K562 (cell line): Measurements from ENCODE around the gene TBX6. TPM values are rescaled to one million over a fixed set of nuclear protein-coding genes. Genes with fewer than 3 reads are reported as not detected.

Source experiments
- ARID1B ChIP-seq: fragments of 450-650 bp; IDR thresholded peaks from 2 replicates; pipeline ENCODE4 v1.6.1; 2016; ENCODE audit warnings: antibody characterized with exemption, mild to moderate bottlenecking, inconsistent platforms
- EP400 ChIP-seq: fragments of 450-650 bp; IDR thresholded peaks from 2 replicates; pipeline ENCODE4 v1.6.1; 2017; ENCODE audit warnings: antibody characterized with exemption, mild to moderate bottlenecking, moderate library complexity
- ZNF717 ChIP-seq: fragments of 250-450 bp; sonication (Bioruptor Pico); IDR thresholded peaks from 2 replicates; pipeline ENCODE4 v1.5.0; 2021
- polyA plus RNA-seq, 8 experiments: library from polyadenylated mRNA; depleted of rRNA in 4 of 8; stranded (reverse) in 5 of 8; unstranded in 3 of 8; fragments of >200 nt; fragmentation: Nextera tagmentation in 2 of 8; fragmentation: Illumina TruSeq in 1 of 8; extraction: Ambion mirVana in 2 of 8; extraction: Trizol in 1 of 8; gene quantifications; 2 replicates each; pipeline versions ENCODE4 v1.2.1 to v1.2.3, GENCODE V29; 2011 to 2014; ENCODE audit warnings: inconsistent platforms in 1 of 8, missing spikeins in 1 of 8
- total RNA-seq, 7 experiments: library from RNA; depleted of rRNA in 6 of 7; stranded (reverse); fragments of >200 nt in 6 of 7; fragmentation: Illumina TruSeq in 2 of 7; extraction: Trizol in 2 of 7; gene quantifications; 2 replicates each; pipeline versions ENCODE4 v1.2.1 to v1.2.3, GENCODE V29; 2011 to 2021; ENCODE audit warnings: low replicate concordance in 1 of 7
- TF ChIP-seq, protein P1 (sequence below), 2 experiments: IDR thresholded peaks; 2 replicates each; pipeline ENCODE4 v1.6.1; 2011; ENCODE audit warnings: borderline replicate concordance in 1 of 2, control low read depth in 1 of 2, low read depth in 1 of 2, low read length in 1 of 2, mild to moderate bottlenecking in 1 of 2, mixed read lengths in 1 of 2, moderate library complexity in 1 of 2; ENCODE audit not compliant: insufficient read depth in 1 of 2, insufficient read length in 1 of 2, poor library complexity in 1 of 2, severe bottlenecking in 1 of 2; ENCODE audit errors: extremely low read depth in 1 of 2
- TF ChIP-seq, protein P2 (sequence below): IDR thresholded peaks from 2 replicates; pipeline ENCODE4 v1.6.1; 2016; ENCODE audit warnings: missing genetic modification characterization, missing compliant biosample characterization
- TF ChIP-seq, protein P3 (sequence below): fragments of 250-450 bp; sonication (Bioruptor Pico); IDR thresholded peaks from 2 replicates; pipeline ENCODE4 v1.5.0; 2021; ENCODE audit warnings: mild to moderate bottlenecking, borderline replicate concordance
- TF ChIP-seq, protein P4 (sequence below): fragments of 450-650 bp; IDR thresholded peaks from 2 replicates; pipeline ENCODE4 v1.7.1; 2018; ENCODE audit warnings: mild to moderate bottlenecking, low read depth; ENCODE audit not compliant: partially characterized antibody

Gene TBX6
- total and polyA plus RNA-seq, 9 of the 15 experiments (the other 6 are each of a cell fraction or from before 2014, with no cell fraction given), result 0.07 to 0.58 (median 0.11) TPM; not detected in 2

DNA sequence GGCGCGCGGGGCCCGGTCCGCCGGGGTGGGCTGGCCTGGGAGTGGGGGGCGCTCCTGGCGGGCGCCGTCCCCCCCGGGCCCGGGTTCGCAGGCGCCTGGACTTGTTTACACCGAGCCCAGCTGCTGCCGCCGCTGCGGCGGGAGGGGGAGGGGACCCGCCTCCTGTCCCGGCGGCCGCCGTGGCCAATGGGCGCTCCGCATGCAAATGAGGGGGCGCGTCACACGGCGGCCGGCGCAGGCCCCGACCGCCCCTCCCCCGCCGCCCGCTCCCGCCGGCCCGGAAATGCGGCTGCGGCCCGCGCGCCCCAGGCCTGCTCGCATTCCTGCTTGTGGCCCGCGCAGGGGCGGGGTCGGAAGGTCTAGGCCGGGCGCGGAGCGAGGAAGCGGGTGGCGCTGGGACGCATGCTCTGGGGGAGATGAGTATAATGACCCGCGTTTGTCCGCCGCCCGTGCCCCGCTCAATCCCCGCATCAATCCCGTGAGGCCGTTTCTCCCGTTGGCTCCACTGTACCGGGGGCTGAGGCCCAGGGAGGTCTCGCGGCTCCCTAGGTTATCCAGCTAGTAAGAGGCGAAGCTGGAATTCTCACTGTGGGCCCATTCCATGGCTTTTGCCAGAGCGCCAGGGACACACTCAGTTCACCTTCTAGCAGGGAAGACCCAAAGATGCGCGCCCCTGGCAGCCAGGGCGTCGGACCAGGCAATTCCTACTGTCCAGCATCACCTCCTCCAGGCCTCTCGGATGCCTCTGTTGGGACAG is 4.6 kb upstream of the TBX6 start, which contains the start of gene YPEL3 (continued):
- TF ChIP-seq, protein P1, sequence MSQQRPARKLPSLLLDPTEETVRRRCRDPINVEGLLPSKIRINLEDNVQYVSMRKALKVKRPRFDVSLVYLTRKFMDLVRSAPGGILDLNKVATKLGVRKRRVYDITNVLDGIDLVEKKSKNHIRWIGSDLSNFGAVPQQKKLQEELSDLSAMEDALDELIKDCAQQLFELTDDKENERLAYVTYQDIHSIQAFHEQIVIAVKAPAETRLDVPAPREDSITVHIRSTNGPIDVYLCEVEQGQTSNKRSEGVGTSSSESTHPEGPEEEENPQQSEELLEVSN (IDR thresholded peaks at IDR 0.05; ENCODE audit: borderline replicate concordance in 1 of 2, extremely low read depth in 1 of 2, insufficient read depth in 1 of 2, insufficient read length in 1 of 2, low read depth in 1 of 2, low read length in 1 of 2, poor library complexity in 1 of 2, severe bottlenecking in 1 of 2), result peak in 1 of 2 experiments; percentile 89
- TF ChIP-seq, protein P2, sequence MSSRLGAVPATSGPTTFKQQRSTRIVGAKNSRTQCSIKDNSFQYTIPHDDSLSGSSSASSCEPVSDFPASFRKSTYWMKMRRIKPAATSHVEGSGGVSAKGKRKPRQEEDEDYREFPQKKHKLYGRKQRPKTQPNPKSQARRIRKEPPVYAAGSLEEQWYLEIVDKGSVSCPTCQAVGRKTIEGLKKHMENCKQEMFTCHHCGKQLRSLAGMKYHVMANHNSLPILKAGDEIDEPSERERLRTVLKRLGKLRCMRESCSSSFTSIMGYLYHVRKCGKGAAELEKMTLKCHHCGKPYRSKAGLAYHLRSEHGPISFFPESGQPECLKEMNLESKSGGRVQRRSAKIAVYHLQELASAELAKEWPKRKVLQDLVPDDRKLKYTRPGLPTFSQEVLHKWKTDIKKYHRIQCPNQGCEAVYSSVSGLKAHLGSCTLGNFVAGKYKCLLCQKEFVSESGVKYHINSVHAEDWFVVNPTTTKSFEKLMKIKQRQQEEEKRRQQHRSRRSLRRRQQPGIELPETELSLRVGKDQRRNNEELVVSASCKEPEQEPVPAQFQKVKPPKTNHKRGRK, result no peak
- TF ChIP-seq ZNF717 (CRISPR knock-in tag), result no peak
- peak; percentile 23; the same call in 1 of the 2 replicates for TF ChIP-seq ARID1B
- peak; percentile 56; the same call in 1 of the 2 replicates for TF ChIP-seq EP400
- TF ChIP-seq, protein P3, sequence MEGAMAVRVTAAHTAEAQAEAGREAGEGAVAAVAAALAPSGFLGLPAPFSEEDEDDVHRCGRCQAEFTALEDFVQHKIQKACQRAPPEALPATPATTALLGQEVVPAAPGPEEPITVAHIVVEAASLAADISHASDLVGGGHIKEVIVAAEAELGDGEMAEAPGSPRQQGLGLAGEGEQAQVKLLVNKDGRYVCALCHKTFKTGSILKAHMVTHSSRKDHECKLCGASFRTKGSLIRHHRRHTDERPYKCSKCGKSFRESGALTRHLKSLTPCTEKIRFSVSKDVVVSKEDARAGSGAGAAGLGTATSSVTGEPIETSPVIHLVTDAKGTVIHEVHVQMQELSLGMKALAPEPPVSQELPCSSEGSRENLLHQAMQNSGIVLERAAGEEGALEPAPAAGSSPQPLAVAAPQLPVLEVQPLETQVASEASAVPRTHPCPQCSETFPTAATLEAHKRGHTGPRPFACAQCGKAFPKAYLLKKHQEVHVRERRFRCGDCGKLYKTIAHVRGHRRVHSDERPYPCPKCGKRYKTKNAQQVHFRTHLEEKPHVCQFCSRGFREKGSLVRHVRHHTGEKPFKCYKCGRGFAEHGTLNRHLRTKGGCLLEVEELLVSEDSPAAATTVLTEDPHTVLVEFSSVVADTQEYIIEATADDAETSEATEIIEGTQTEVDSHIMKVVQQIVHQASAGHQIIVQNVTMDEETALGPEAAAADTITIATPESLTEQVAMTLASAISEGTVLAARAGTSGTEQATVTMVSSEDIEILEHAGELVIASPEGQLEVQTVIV, result no peak
- TF ChIP-seq, protein P4, sequence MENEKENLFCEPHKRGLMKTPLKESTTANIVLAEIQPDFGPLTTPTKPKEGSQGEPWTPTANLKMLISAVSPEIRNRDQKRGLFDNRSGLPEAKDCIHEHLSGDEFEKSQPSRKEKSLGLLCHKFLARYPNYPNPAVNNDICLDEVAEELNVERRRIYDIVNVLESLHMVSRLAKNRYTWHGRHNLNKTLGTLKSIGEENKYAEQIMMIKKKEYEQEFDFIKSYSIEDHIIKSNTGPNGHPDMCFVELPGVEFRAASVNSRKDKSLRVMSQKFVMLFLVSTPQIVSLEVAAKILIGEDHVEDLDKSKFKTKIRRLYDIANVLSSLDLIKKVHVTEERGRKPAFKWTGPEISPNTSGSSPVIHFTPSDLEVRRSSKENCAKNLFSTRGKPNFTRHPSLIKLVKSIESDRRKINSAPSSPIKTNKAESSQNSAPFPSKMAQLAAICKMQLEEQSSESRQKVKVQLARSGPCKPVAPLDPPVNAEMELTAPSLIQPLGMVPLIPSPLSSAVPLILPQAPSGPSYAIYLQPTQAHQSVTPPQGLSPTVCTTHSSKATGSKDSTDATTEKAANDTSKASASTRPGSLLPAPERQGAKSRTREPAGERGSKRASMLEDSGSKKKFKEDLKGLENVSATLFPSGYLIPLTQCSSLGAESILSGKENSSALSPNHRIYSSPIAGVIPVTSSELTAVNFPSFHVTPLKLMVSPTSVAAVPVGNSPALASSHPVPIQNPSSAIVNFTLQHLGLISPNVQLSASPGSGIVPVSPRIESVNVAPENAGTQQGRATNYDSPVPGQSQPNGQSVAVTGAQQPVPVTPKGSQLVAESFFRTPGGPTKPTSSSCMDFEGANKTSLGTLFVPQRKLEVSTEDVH, result no peak
